Kidney (tissue), 14 donors: ENCODE measurements around the gene FHL2. TPM values are rescaled to one million over a fixed set of nuclear protein-coding genes. Genes with fewer than 3 reads are reported as not detected.

Source experiments
- DNase-seq, 5 donors: peaks; one replicate each; pipeline ENCODE4 v3.0.0-alpha.2; 2013 to 2020
- FAIRE-seq: peaks from 2 replicates; lab custom pipeline; 2012; peaks lifted over from hg19 to GRCh38; lab: Jason Lieb, UNC
- H3K27ac ChIP-seq, 2 donors: one replicate each; pipeline ENCODE4 v1.7.0; 2013; ENCODE audit warnings: low read depth in 2 of 2, low read length in 2 of 2, inconsistent platforms in 1 of 2
- H3K27me3 ChIP-seq: one replicate; pipeline ENCODE4 v1.7.1; 2013; ENCODE audit warnings: low read length, inconsistent platforms; ENCODE audit not compliant: control insufficient read depth, insufficient read depth
- H3K36me3 ChIP-seq, 3 donors: one replicate each; pipeline versions ENCODE4 v1.7.0 to v1.7.1; 2013; ENCODE audit warnings: low read length in 3 of 3, control low read depth in 1 of 3, inconsistent platforms in 1 of 3; ENCODE audit not compliant: insufficient read depth in 3 of 3, control insufficient read depth in 2 of 3
- H3K4me1 ChIP-seq, 3 donors: one replicate each; pipeline versions ENCODE4 v1.7.0 to v1.7.1; 2013; ENCODE audit warnings: low read length in 3 of 3, inconsistent platforms in 1 of 3, low read depth in 1 of 3; ENCODE audit not compliant: control insufficient read depth in 2 of 3, insufficient read depth in 2 of 3
- H3K4me3 ChIP-seq, 3 donors: one replicate each; pipeline versions ENCODE4 v1.7.0 to v1.8.1; 2013; ENCODE audit warnings: low read length in 3 of 3, control low read depth in 1 of 3, inconsistent platforms in 1 of 3
- H3K9ac ChIP-seq, 3 donors: one replicate each; pipeline versions ENCODE4 v1.7.0 to v1.7.1; 2013; ENCODE audit warnings: low read length in 3 of 3, control low read depth in 1 of 3, inconsistent platforms in 1 of 3
- H3K9me3 ChIP-seq, 3 donors: one replicate each; pipeline versions ENCODE4 v1.7.0 to v1.7.1; 2013; ENCODE audit warnings: low read length in 3 of 3, control low read depth in 1 of 3, inconsistent platforms in 1 of 3; ENCODE audit not compliant: control insufficient read depth in 2 of 3, insufficient read depth in 1 of 3
- intact Hi-C: fragments of 100-400 bp; cut with DNase I; formaldehyde crosslinking; loops from one replicate; pipeline ENCODE4 v1.11.1; 2022
- polyA plus RNA-seq: library from polyadenylated mRNA; stranded (reverse); fragments of 350-450 nt; fragmentation: Illumina TruSeq; extraction: RNeasy Lipid Tissue Mini Kit (QIAGEN cat#74804); gene quantifications from one replicate; pipeline ENCODE4 v1.2.3, GENCODE V29; 2014; ENCODE audit warnings: low read depth, low replicate concordance; ENCODE audit not compliant: insufficient read depth
- total RNA-seq: library from RNA; stranded (reverse); fragmentation: NEBNext Ultra II Directional; extraction: Animal tissue kit (Norgen Biotek cat#: 25700); gene quantifications from one replicate; pipeline ENCODE4 v1.2.1, GENCODE V29; 2021
- TF ChIP-seq, protein P1 (sequence below): IDR thresholded peaks from 3 replicates; pipeline ENCODE4 v1.5.1; 2012; ENCODE audit warnings: mild to moderate bottlenecking, moderate library complexity, borderline replicate concordance; ENCODE audit not compliant: insufficient read depth; ENCODE audit errors: extremely low read depth
- donor health status: control.
- donor health status: control.
- donor health status: control.
- donor health status: control.
- donor health status: control.
- donor health status: DM: yes; HTN: yes; CAD: no.
- donor health status: Normal renal cell carcinoma (clear cell type).

The FHL2 gene
- total and polyA plus RNA-seq, 2 donors from 2014 or later: 23.4 to 75.9 TPM

GRCh38 chr2:105421053-105421452 is 22.2 kb upstream of the FHL2 start:
- no peak overlapping the region for H3K27ac ChIP-seq
- FAIRE-seq: no peak
- DNase-seq: no peak
- intact Hi-C loops: no loop called here
- H3K4me3 ChIP-seq: no peak overlapping the region
- no peaks in the 10 kb centered on the region for H3K9me3 ChIP-seq
- no peaks in the 10 kb centered on the region for H3K36me3 ChIP-seq
- no peak overlapping the region for H3K9ac ChIP-seq
- H3K27me3 ChIP-seq: no peaks in the 10 kb centered on the region
- H3K4me1 ChIP-seq: peaks cover 0 to 4% (median 0%) of the 10 kb centered on the region in 3 donors
- TF ChIP-seq, protein P1, sequence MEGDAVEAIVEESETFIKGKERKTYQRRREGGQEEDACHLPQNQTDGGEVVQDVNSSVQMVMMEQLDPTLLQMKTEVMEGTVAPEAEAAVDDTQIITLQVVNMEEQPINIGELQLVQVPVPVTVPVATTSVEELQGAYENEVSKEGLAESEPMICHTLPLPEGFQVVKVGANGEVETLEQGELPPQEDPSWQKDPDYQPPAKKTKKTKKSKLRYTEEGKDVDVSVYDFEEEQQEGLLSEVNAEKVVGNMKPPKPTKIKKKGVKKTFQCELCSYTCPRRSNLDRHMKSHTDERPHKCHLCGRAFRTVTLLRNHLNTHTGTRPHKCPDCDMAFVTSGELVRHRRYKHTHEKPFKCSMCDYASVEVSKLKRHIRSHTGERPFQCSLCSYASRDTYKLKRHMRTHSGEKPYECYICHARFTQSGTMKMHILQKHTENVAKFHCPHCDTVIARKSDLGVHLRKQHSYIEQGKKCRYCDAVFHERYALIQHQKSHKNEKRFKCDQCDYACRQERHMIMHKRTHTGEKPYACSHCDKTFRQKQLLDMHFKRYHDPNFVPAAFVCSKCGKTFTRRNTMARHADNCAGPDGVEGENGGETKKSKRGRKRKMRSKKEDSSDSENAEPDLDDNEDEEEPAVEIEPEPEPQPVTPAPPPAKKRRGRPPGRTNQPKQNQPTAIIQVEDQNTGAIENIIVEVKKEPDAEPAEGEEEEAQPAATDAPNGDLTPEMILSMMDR: no peak

DNA sequence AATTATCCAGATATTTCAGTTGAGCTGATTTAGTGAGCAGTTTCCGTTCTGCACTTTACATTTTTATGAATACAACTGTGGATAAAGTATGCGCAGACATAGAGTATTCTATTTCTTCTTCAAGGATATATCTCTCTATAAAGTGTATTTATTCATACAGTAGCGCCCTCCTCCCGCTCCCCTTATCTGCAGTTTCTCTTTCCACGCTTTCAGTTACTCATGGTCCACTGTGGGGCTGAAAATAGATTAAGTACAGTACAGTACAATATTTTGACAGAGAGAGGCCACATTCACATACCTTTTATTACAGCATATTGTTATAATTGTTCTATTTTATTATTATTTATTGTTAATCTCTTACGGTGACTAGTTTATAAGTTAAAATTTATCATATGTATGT is 19.7 kb upstream of the FHL2 start:
- no peak for DNase-seq
- FAIRE-seq: no peak
- no peak overlapping the region for H3K4me3 ChIP-seq
- H3K27me3 ChIP-seq: no peaks in the 10 kb centered on the region
- no peak overlapping the region for H3K9ac ChIP-seq
- TF ChIP-seq, protein P1: no peak
- H3K27ac ChIP-seq: no peak overlapping the region
- intact Hi-C loops: no loop called here
- no peaks in the 10 kb centered on the region for H3K36me3 ChIP-seq
- no peaks in the 10 kb centered on the region for H3K9me3 ChIP-seq
- peaks cover 0 to 4% (median 0%) of the 10 kb centered on the region in 3 donors for H3K4me1 ChIP-seq

- TF ChIP-seq, protein P1: no peak
- FAIRE-seq (no peak), DNase-seq (no peak)
- no peak overlapping the region for H3K9ac ChIP-seq
- H3K27ac ChIP-seq: no peak overlapping the region
- no peaks in the 10 kb centered on the region for H3K9me3 ChIP-seq
- H3K36me3 ChIP-seq: no peaks in the 10 kb centered on the region
- intact Hi-C loops: no loop called here
- no peaks in the 10 kb centered on the region for H3K27me3 ChIP-seq
- H3K4me3 ChIP-seq: no peak overlapping the region
- peaks cover 0 to 4% (median 0%) of the 10 kb centered on the region in 3 donors for H3K4me1 ChIP-seq
Measured at GRCh38 chr2:105417857-105418436, 19.1 kb upstream of the FHL2 start.

DNA sequence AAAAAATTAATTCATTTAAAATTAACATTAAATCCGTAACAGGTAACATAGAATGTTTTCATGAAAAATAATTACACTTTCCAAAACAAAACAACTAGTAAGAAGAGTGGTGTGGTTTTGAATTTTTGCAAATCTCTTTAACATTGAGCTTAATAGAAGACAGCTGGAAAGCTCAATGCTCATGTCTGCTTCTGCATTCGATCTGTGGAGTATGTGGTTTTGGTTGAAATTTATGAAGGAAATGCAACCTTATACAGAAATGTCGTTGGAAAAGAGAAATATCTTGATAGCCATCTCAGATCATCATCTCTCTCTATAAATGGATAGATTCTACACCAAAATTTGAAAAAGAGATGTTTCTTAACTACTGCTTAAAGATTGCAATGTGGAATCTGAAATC is 17.3 kb upstream of the FHL2 start:
- H3K4me1 ChIP-seq: peaks cover 0 to 4% (median 0%) of the 10 kb centered on the region in 3 donors
- no peaks in the 10 kb centered on the region for H3K27me3 ChIP-seq
- H3K27ac ChIP-seq: no peak overlapping the region
- H3K36me3 ChIP-seq: no peaks in the 10 kb centered on the region
- no peak for FAIRE-seq
- intact Hi-C loops: no loop called here
- TF ChIP-seq, protein P1: no peak
- no peak overlapping the region for H3K4me3 ChIP-seq
- H3K9ac ChIP-seq: no peak overlapping the region
- DNase-seq: no peak
- H3K9me3 ChIP-seq: no peaks in the 10 kb centered on the region
